Smooth muscle cell of the umbilical artery (primary cell): ENCODE results near the gene CNP. TPM values are rescaled to one million over a fixed set of nuclear protein-coding genes. Genes with fewer than 3 reads are reported as not detected.

Experiments used
- total RNA-seq: library from RNA; depleted of rRNA; stranded (reverse); fragments of >200 nt; gene quantifications from 2 replicates; pipeline ENCODE4 v1.2.3, GENCODE V29; 2014

The CNP gene
- 37.7 and 51.1 TPM in 2 replicates for total RNA-seq

GRCh38 chr17:41966463-41967140 is at the start of gene CNP:
Gene CNP (plus strand): TSS chr17:41966795. CDS start chr17:41966885, 90 bp downstream.

GRCh38 chr17:41918314-41919164 is 48.1 kb upstream of the CNP start, which contains the start of gene ACLY:
Gene ACLY (minus strand): TSS chr17:41918951. CDS start chr17:41913873, 5,078 bp downstream.

GRCh38 chr17:41930009-41930832 is 36.4 kb upstream of the CNP start, which contains the start of gene ODAD4:
Gene ODAD4 (plus strand): TSS chr17:41930617. CDS start chr17:41930724, 107 bp downstream.

GRCh38 chr17:42016941-42017865 is 50.6 kb downstream of the CNP start, which contains the start of gene DNAJC7:
Gene DNAJC7 (minus strand): TSS chr17:42017439. CDS start chr17:42017416, 23 bp downstream.

GRCh38 chr17:42019509-42020404 is 53.2 kb downstream of the CNP start, which contains the start of gene NKIRAS2:
Gene NKIRAS2 (plus strand): TSS chr17:42020090. CDS start chr17:42021578, 1,488 bp downstream.

Other genes with a start within 250 kb of the CNP start
- 0.18 TPM in 1 of 2 replicates, not detected in the other for gene HAP1, start 232.2 kb upstream of the CNP start, total RNA-seq
- gene JUP, start 180.1 kb upstream of the CNP start, total RNA-seq: 12.8 and 32.9 TPM in 2 replicates
- 146 and 214 TPM in 2 replicates for gene P3H4, start 154.8 kb upstream of the CNP start, total RNA-seq
- 1,225 and 1,584 TPM in 2 replicates for gene FKBP10, start 153.8 kb upstream of the CNP start, total RNA-seq
- 35.4 and 44.5 TPM in 2 replicates for gene NT5C3B, start 130.6 kb upstream of the CNP start, total RNA-seq
- 0.28 TPM in 1 of 2 replicates, not detected in the other for gene KLHL10, start 129.0 kb upstream of the CNP start, total RNA-seq
- 30.0 and 32.6 TPM in 2 replicates for gene KLHL11, start 101.4 kb upstream of the CNP start, total RNA-seq
- 379 and 587 TPM in 2 replicates for gene ACLY, start 47.8 kb upstream of the CNP start, total RNA-seq
- 0.30 and 0.37 TPM in 2 replicates for gene ODAD4, start 36.2 kb upstream of the CNP start, total RNA-seq
- 65.3 and 71.3 TPM in 2 replicates for gene DNAJC7, start 50.6 kb downstream of the CNP start, total RNA-seq
- gene NKIRAS2, start 53.3 kb downstream of the CNP start, total RNA-seq: 20.8 and 29.6 TPM in 2 replicates
- gene C17orf113, start 83.8 kb downstream of the CNP start, total RNA-seq: under 0.01 and 0.09 TPM in 2 replicates
- gene ZNF385C, start 131.7 kb downstream of the CNP start, total RNA-seq: not detected in 2 replicates
- 6.8 and 10.3 TPM in 2 replicates for gene DHX58, start 145.9 kb downstream of the CNP start, total RNA-seq
- 10.7 and 16.7 TPM in 2 replicates for gene KAT2A, start 154.6 kb downstream of the CNP start, total RNA-seq
- gene HSPB9, start 156.0 kb downstream of the CNP start, total RNA-seq: 0.14 TPM in 1 of 2 replicates, not detected in the other
- 63.0 and 86.9 TPM in 2 replicates for gene RAB5C, start 188.2 kb downstream of the CNP start, total RNA-seq
- not detected in 2 replicates for gene KCNH4, start 214.3 kb downstream of the CNP start, total RNA-seq
- gene HCRT, start 218.7 kb downstream of the CNP start, total RNA-seq: not detected in 2 replicates
- 7.0 and 9.2 TPM in 2 replicates for gene GHDC, start 227.7 kb downstream of the CNP start, total RNA-seq